ENCODE measurements around the gene TRIM33. TPM values are rescaled to one million over a fixed set of nuclear protein-coding genes. Genes with fewer than 3 reads are reported as not detected.
"Not testable (repeated sequence)": the region's sequence is repeated elsewhere in the genome, so short reads cannot be mapped to it uniquely, and the experiment has no call there.

Gene TRIM33
- total RNA-seq, 1 donor from 2014 or later = 52.8 TPM

- no peak overlapping the region for H3K4me3 Mint-ChIP-seq
- H3K9me3 Mint-ChIP-seq = peaks cover 15% of the 10 kb centered on the region
- H3K27me3 Mint-ChIP-seq (ENCODE audit: low read depth) = no peaks in the 10 kb centered on the region
- DNase-seq (ENCODE audit: low read depth, low spot score) = no peak
- H3K36me3 Mint-ChIP-seq (ENCODE audit: low read depth) = peaks cover 20% of the 10 kb centered on the region
- H3K27ac Mint-ChIP-seq (ENCODE audit: unreplicated experiment) = no peak overlapping the region
- no peak for TF ChIP-seq CTCF (conservative IDR thresholded peaks at IDR 0.05)
- H3K4me1 Mint-ChIP-seq = peaks cover 13% of the 10 kb centered on the region
These were observed 18.0 kb downstream of the TRIM33 start for GRCh38 chr1:114492978-114493377.

- peaks cover 13% of the 10 kb centered on the region for H3K4me1 Mint-ChIP-seq
- H3K4me3 Mint-ChIP-seq = no peak overlapping the region
- no peak for TF ChIP-seq CTCF (conservative IDR thresholded peaks at IDR 0.05)
- H3K36me3 Mint-ChIP-seq (ENCODE audit: low read depth) = peaks cover 20% of the 10 kb centered on the region
- no peak for DNase-seq (ENCODE audit: low read depth, low spot score)
- H3K27ac Mint-ChIP-seq (ENCODE audit: unreplicated experiment) = no peak overlapping the region
- H3K9me3 Mint-ChIP-seq = peaks cover 15% of the 10 kb centered on the region
- no peaks in the 10 kb centered on the region for H3K27me3 Mint-ChIP-seq (ENCODE audit: low read depth)
These were observed 20.7 kb downstream of the TRIM33 start for GRCh38 chr1:114490274-114490693.

GRCh38 chr1:114488739-114489138 lies 22.3 kb downstream of the TRIM33 start:
- Mint-ChIP-seq H3K27me3 (ENCODE audit: low read depth) (no peaks in the 10 kb centered on the region), H3K4me3 (no peak overlapping the region), H3K27ac (ENCODE audit: unreplicated experiment) (no peak overlapping the region), H3K9me3 (peaks cover 11% of the 10 kb centered on the region), H3K36me3 (ENCODE audit: low read depth) (peaks cover 15% of the 10 kb centered on the region), H3K4me1 (peaks cover 15% of the 10 kb centered on the region)
- no peak for TF ChIP-seq CTCF (conservative IDR thresholded peaks at IDR 0.05)
- no peak for DNase-seq (ENCODE audit: low read depth, low spot score)

GRCh38 chr1:114485286-114485685 lies 25.7 kb downstream of the TRIM33 start:
- TF ChIP-seq CTCF (conservative IDR thresholded peaks at IDR 0.05) = no peak
- peaks cover 7% of the 10 kb centered on the region for H3K9me3 Mint-ChIP-seq
- H3K27me3 Mint-ChIP-seq (ENCODE audit: low read depth) = no peaks in the 10 kb centered on the region
- DNase-seq (ENCODE audit: low read depth, low spot score) = no peak
- H3K4me1 Mint-ChIP-seq = peaks cover 12% of the 10 kb centered on the region
- no peak overlapping the region for H3K4me3 Mint-ChIP-seq
- H3K36me3 Mint-ChIP-seq (ENCODE audit: low read depth) = peaks cover 13% of the 10 kb centered on the region
- no peak overlapping the region for H3K27ac Mint-ChIP-seq (ENCODE audit: unreplicated experiment)

GRCh38 chr1:114482585-114482984 lies 28.4 kb downstream of the TRIM33 start:
- Mint-ChIP-seq H3K4me1 (peaks cover 17% of the 10 kb centered on the region), H3K36me3 (ENCODE audit: low read depth) (peaks cover 29% of the 10 kb centered on the region), H3K27me3 (ENCODE audit: low read depth) (no peaks in the 10 kb centered on the region), H3K27ac (ENCODE audit: unreplicated experiment) (no peak overlapping the region), H3K4me3 (no peak overlapping the region), H3K9me3 (peaks cover 15% of the 10 kb centered on the region)
- TF ChIP-seq CTCF (conservative IDR thresholded peaks at IDR 0.05) = no peak
- no peak for DNase-seq (ENCODE audit: low read depth, low spot score)

- peaks cover 30% of the 10 kb centered on the region for H3K36me3 Mint-ChIP-seq (ENCODE audit: low read depth)
- H3K4me3 Mint-ChIP-seq = not testable (repeated sequence)
These were observed 31.4 kb downstream of the TRIM33 start for GRCh38 chr1:114479636-114480035.

More at GRCh38 chr1:114479636-114480035, 31.4 kb downstream of the TRIM33 start:
- H3K9me3 Mint-ChIP-seq = peaks cover 15% of the 10 kb centered on the region
- peaks cover 21% of the 10 kb centered on the region for H3K4me1 Mint-ChIP-seq
- DNase-seq (ENCODE audit: low read depth, low spot score); H3K27ac Mint-ChIP-seq (ENCODE audit: unreplicated experiment); H3K27me3 Mint-ChIP-seq (ENCODE audit: low read depth): not testable (repeated sequence)

All from neural crest cell (in vitro differentiated cells).